T-helper 1 cell (primary cell): ENCODE measurements around the gene MYL9.
"Not testable (repeated sequence)": the region's sequence is repeated elsewhere in the genome, so short reads cannot be mapped to it uniquely, and the experiment has no call there.

Experiments used
- DNase-seq, 5 donors: peaks; one replicate each; pipeline ENCODE4 v3.0.0-alpha.2; 2012 to 2020
- total RNA-seq, 4 donors: gene quantifications; one replicate each; lab custom pipeline; 2026; lab: John Stamatoyannopoulos, UW

Gene MYL9
- 0 reads per million in 4 donors for total RNA-seq

- no peak for DNase-seq
Observed at GRCh38 chr20:36541227-36541767, at the start of gene MYL9. TSS of gene MYL9 (plus strand) at chr20:36541519. CDS start at chr20:36544885, 3,366 bp downstream.

GRCh38 chr20:36491901-36492617, 49.3 kb upstream of the MYL9 start:
- DNase-seq: peak; percentile 22 to 73 (median 33)

- peak in 1 of 5 donors; percentile 28 for DNase-seq
Observed at GRCh38 chr20:36493051-36493800, 48.1 kb upstream of the MYL9 start.

GRCh38 chr20:36493801-36494114, 47.6 kb upstream of the MYL9 start:
- no peak for DNase-seq

DNA sequence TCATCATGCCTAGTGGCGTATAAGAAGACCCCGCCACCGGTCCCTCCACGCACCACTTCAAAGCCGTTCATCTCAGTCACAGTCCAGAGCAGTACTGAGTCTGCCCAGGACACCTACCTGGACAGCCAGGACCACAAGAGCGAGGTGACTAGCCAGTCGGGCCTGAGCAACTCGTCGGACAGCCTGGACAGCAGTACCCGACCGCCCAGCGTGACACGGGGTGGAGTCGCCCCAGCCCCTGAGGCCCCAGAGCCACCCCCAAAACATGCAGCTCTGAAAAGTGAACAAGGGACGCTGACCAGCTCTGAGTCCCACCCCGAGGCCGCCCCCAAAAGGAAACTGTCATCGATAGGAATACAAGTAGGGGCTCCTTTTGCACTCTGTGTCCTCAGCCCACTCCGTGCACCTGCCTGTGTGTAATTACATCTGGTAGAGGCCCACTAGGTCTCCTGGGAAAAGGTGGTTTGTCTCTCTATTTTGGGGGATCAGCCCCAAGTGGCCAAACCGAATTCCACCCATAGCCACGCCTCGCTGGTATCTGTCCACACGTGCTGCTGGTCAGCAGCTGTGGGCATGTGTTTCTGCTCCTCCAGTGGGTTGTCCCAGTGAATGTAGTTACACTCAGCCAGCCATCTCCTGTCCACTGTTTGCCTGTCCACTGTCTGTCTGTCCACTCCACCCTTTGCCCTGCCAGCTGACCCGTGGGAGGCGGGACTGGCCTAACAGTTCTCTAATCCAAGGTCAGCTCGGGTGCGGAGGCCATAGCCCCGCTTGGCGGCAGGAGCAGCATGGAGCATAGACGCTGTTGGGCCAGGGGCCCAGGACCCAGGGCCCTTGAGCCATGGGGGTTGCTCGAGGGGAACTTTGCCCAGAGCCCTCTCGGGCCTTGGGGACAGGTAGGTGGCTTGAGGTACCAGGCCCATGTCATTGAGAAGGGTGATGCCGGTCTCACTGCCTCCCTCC, 44.3 kb upstream of the MYL9 start:
- DNase-seq: no peak

DNA sequence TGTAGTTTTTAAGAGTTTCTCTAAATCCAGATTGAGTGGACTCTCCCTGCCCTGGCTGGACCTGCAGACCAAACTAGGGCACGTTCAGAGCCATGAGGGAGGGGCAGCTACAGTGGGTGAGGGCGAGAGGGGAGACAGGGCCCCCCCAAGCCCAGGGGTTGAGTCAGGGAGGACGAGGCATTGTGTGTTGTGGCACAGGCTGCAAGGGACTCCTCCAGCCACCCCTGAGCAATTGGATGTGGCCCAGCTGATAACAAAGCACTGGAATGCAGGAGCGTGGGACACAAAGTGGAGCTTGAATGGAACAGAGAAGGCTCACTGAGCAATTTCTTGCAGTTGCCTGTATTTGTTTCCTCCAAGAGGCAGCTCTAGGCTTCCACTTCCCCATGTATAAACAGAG, 43.5 kb upstream of the MYL9 start:
- DNase-seq: no peak

DNA sequence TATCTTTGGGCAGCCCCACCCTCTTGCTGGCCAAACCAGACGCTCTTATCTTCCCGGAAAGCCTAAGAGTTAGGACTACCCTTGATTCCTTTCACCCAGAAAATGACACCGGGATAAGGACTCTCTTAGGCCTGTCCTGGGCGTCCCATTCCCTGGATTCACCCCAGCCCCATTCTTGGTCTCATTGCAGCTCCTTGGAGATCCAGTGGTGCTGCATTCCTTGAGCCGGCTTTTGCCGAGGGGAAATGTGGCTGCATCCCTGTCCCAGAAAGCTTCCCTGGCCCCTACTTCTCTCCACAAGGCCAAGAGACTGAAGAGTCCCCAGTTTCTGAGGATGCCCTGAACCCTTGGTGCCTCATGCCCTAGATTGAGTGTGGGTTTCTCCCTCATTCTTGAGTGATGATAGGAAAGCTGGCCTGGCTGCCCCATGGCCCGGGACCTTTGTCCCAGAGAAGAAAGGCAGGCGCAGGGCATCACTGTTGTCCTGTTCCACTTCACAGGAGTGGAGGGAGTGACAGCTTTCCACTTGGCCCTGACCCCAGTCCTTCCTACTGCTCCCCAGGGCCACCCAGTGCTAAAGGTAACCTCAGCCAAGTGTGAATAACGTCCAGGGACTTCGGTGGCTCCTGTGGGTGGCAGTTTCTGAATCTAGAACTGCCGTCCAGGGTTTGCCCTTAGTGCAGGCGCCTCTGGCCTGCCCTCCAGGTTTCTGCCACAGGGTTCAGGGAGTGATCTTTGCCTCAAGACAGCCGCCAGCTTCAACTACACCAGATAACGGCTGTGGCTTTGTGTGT, 42.7 kb upstream of the MYL9 start:
- DNase-seq: no peak

DNA sequence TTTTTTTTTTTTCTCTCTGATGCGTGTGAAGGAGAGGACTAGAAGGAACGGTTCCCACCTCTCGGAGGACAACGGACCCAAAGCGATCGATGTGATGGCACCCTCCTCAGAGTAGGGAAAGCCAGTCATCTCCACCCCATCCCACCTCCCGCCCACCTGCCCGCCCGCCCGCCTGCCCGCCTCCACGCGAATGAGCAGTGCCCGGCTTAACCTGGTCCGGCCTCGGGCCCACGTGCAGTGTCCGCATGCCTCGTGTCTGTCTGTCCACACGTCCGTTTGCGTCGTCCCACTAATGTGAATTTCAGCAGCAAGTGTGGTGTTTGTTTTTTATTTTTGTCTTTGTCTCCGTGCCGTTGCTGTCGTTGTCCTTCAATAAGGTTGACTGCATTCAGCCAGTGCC, 42.1 kb upstream of the MYL9 start:
- DNase-seq: no peak

- DNase-seq: no peak
Observed at GRCh38 chr20:36499723-36500501, 41.4 kb upstream of the MYL9 start.

GRCh38 chr20:36501367-36502006, 39.8 kb upstream of the MYL9 start:
- no peak for DNase-seq

DNA sequence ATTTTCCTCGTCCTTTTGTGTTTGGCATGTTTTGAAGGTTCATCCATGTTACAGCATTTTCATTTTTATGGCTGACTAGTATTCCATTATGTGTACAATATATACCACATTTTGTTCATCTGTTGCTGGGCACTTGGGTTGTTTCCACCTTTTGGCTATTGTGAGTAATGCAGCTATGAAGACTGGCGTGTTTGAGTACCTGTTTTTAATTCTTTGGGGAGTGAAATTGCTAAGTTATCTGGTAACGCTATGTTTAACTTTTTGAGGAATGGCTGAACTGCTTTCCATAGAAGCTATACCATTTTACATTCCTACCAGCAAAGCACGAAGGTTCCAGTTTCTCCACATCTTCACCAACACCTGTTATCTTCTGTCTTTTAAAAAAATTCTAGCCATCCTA, 37.0 kb upstream of the MYL9 start:
- no peak for DNase-seq

DNA sequence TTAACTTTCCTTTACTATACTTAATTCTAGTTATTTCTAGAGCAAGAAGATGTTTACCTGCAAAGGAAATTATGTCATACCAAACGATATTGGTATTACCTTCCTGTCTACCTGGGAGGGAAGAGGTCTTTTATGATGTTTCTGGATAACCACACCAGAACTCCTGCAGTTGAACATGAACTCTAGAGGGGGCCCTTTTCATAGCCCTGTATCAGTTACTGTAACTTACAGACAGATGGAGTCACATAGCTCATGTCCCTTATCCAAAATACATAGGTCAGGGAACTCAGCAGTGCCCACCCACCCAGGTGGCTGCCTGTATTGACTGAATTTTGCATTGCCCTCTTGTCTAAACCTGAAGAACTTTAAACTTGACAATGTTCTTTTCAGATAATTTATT, 35.1 kb upstream of the MYL9 start:
- DNase-seq: no peak

GRCh38 chr20:36507746-36508145, 33.6 kb upstream of the MYL9 start:
- no peak for DNase-seq

DNA sequence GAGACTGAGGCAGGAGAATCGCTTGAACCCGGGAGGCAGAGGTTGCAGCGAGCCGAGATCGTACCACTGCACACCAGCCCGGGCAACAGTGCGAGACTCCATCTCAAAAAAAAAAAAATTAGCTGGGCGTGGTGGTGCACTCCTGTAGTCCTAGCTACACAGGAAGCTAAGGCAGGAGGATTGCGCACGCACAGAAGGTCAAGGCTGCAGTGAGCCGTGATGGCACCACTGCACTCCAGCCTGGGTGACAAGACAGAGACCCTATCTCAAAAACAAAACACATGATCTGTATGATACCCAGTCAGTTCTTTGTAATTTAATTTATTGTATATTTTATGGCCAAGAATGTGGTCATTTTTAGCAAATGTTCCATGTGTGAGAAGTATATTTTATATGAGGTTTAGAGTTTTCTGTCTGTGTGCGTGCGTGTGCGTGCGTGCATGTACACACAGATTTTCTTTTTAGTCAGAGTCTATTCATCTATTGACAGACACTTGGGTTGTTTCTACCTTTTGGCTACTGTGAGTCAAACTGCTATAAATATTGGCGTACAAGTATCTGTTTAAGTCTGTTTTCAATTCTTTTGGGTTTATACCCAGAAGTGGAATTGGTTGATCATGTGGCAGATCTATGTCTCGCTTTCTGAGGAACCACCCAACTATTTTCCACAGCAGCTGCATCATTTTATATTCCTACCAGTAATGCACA, 22.2 kb upstream of the MYL9 start:
- DNase-seq: peak in 1 of 5 donors; percentile 32

DNA sequence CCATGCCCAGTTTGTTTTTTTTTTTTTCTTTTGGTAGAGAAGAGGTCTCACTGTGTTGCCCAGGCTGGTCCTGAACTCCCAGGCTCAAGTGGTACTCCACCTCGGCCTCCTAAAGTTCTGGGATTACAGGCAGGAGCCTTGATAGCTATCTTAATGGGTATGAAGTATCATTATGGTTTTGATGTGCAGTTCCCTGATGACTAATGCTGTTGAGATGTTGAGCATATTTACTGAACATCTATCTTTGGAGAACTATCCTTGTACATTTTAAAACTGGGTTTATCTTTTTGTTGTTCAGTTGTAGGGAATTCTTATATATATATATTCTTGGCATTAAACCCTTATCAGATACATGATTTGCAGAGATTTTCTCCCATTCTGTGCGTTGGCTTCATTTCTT, 21.4 kb upstream of the MYL9 start:
- no peak for DNase-seq

DNA sequence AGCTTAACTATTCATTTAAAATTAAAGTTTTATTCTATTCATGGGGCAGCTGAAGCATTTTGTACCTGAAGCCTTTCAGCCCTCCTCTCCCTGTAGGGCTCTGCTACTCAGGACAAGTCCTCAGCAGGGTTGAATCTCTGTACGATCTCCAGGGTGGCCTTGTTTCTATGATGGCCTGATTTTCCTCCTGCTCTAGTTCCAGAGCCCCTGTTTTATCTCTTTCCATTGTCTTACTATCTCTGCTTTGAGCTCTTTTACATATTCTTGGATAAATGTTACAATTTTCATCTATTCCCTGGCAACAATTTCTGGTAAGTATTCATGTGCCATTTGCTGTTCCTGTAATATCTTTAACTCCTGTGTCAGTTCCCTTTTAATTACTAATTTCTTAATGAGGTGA, 19.8 kb upstream of the MYL9 start:
- no peak for DNase-seq

- not testable (repeated sequence) for DNase-seq
Observed at GRCh38 chr20:36522412-36522811, 18.9 kb upstream of the MYL9 start.

- DNase-seq: no peak
Observed at GRCh38 chr20:36523341-36523740, 18.0 kb upstream of the MYL9 start.

GRCh38 chr20:36525620-36526365, 15.5 kb upstream of the MYL9 start:
- DNase-seq: no peak
